Suppressor macrophage treated with lipopolysaccharide for 4 hours (primary cell): ENCODE measurements around the gene SHFL.

Experiments used
- DNase-seq: peaks from one replicate; pipeline ENCODE4 v3.0.0-alpha.2; 2020

Gene SHFL

DNA sequence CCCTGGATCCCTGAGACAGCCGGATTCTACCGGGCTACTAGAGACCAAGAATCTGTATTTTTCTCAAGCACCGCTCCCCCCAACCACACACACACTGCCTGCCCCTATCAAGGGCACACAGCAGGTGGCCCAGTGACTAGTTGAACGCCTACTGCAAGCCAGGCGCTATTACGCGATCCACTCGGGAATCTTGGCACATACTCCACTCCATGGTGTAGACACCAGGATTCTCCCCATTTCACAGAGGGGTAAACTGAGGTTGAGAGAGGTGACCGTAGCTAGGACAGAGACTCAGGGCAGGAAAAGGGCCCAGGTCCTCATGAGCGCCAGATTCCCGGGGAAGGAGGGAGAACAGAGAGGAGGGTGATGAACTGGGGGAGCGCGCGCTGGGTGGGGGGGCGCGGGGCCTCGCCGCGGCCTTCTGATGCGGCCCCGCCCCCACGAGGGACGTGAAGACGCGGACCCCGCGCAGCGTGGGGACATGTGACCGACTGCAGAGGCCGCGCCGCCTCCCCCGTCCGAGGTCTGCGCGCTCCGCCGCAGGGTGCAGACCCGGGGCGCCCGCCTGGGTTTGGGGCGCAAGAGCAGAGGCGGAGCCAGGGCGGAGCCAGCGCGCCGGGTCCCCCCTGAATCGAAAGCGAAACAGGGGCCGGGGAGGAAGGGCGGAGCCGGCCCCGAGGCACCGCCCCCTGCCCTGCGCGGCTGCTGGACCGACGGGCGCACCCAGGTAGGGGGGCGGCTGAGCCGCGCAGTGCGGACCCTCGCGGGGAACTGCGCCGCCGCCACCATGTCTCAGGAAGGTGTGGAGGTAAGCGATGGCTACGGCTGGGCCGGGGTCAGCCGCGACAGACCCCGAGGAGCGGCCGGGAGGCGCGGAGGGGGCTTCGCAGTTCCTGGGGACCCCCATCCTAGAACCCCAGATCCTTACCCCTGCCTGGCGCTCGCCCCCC is at the start of gene SHFL:
Gene SHFL, plus strand, starts transcription at position 677 of the 950 bp plus-strand sequence. Its CDS starts 111 bp downstream, at position 788.
- peak; percentile 90 for DNase-seq

DNA sequence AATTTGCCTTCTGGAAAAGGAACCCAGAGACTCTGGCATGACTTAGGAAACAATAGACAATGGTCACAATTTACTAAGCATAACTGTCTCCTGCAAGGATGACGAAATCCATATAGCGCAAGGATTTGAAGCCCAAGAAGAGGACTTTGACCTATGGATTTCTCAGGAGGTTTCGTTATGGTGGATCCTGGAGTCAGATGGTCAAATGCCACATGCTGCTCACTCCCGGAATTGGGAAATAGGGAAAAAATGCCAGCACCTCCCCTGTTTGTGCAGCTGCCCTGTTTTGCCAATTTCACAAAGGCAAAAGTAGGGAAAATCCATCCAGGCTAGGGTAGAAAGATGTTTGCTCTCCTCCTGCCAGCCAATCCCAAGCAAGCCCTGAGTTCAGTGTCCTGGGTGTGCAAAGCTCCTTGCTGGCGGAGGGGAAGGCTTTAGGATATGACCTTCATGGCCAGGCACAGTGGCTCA is 49.5 kb upstream of the SHFL start:
- no peak for DNase-seq

DNA sequence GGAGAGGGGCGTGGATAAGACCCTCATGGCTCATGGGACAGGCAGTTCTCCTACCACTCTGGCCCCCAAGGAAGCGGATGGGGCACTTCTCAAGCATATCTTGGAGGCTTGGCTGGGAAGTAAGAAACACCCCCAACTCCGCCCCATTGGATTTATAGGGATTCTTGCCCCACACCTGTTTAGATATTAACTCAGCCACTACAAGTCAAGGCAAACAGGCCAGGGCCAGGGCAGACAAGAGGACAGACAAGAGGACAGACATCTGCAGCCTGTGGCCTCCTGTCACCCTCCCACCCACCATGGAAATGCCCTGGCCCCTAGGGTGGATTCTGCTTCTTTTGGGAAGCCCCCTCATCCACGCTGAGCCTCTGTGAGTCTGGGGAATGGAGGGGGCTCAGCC is 48.8 kb upstream of the SHFL start:
- no peak for DNase-seq

DNA sequence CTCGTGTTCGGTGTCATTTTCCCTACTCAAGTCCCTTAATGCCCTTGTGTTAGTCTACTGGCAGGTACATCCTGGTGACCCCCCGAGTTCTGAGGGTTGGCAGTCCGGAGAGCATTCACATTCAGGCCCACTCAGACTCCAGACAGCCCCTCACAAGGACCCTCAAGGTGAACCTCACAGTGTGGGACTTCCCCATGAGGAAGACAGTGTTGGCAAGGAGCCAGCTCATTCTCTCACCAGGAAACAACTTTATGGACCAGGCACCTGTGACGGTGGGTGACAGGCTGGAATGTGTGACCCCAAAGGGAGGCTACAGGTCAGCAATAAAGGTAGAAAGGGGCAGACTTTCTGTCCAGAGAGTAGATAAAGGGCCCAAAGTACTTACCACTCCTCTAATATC is 48.3 kb upstream of the SHFL start:
- DNase-seq: no peak

DNA sequence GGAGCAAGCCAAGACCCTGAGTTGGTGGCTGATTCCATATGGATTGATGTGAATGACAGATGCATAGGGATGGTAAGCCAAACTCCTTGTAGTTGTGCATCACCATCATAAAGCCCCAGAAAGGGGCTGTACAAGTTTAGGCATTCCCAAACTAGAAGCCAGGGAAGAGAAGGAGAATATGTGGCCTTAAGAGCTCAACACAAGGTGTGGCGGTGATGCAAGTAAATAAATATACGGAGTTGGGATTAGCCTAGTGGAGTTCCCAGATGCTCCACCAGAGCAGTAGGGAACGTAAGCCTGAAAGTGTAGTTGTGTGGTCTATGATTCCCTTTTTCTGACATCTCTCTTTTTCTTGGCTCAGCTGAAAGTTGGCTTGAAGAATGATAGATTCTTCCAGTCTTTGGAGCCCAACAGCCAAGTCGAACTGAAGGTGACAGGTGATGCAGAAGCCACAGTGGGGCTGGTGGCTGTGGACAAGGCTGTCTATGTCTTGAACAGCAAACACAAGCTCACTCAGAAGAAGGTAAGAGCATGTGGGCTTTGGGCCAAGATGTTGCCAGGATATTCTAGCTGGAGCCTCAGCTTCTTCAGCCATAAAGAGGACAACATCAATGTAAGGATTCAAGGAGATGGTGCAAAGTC is 42.7 kb upstream of the SHFL start:
- no peak for DNase-seq

DNA sequence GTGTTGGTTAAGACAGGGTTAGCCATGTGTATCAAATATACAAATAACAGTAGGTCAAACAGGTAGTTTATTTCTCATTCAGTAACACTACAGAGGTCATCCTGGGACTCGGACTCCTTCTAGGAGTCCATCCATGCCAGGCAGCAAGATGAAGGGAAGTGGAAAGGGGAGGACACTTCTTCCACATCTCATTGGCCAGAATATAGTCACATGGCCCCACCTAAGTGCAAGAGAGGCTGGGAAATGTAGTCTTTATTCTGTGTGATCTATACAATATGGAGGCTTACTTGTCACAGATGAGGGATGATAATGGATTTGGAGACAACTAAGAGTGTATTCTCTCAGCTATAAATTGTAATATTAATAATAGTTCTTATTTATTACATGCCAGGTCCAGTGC is 41.7 kb upstream of the SHFL start:
- DNase-seq: no peak

DNA sequence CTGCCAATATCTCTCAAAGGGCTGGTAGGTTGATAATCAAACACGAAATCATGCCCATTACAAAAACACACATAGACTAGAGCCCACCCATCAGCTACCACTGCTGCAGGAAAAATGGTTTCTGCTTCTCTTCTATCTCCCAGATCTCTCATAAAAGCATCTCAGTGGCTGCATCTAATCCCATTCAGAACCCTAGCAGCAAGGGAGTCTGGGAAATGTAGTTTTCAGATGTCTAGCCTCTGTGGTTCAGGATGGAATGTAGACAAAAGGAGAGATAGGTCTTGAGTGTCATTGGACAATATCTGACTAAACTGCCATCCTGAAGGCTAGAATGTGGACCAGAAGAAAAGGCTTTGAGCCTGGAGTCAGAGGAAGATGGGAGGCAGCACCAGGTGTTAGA is 40.7 kb upstream of the SHFL start:
- DNase-seq: no peak

DNA sequence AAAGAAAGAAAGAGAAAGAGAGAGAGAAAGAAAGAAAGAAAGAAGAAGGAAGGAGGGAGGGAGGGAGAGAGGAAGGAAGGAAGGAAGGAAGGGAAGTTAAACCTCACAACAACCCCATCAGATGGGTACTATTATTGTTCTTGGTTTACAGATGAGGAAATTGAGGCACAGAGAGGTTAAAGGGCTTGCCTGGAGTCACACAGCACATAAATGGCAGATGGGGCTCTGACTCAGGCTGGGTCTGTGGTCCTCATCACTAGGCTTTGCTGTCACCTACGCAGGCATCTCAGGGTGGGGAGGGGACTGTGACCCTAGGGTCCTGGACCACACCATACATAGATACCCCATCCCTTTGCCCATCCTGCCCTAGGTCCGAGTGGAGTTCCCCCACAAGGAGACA is 36.5 kb upstream of the SHFL start:
- no peak for DNase-seq

DNA sequence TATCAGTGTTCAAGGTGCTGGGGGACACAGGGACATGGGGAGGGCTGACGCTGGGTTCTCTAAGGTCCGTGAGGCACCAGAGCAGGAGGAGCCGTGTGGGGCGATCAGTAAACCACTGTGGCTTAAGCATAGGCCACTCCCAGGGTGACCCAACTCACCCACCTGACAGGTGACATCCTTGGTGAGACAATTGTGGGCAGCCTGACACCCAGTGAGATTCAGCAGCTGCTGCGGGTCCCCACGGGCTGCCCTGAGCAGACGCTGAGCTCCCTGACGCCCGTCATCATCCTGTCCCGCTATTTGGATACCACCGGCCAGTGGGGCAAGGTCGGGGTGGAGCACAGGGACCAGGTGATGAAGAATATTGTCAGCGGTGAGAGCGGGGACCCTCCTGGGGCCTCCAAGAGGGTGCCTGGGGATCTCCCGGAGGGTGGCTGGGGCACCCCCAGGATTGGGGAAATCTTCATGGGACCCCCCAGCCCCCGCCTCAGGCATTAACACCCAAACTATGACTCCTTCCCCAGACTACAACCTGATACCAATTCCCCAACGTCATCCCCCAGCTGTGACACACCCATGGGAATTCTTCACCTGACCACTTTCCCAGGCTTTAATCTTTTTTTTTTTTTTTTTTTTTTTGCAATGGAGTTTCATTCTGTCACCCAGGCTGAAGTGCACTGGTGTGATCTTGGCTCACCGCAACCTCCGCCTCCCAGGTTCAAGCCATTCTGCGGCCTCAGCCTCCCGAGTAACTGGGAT is 33.3 kb upstream of the SHFL start:
- no peak for DNase-seq

DNA sequence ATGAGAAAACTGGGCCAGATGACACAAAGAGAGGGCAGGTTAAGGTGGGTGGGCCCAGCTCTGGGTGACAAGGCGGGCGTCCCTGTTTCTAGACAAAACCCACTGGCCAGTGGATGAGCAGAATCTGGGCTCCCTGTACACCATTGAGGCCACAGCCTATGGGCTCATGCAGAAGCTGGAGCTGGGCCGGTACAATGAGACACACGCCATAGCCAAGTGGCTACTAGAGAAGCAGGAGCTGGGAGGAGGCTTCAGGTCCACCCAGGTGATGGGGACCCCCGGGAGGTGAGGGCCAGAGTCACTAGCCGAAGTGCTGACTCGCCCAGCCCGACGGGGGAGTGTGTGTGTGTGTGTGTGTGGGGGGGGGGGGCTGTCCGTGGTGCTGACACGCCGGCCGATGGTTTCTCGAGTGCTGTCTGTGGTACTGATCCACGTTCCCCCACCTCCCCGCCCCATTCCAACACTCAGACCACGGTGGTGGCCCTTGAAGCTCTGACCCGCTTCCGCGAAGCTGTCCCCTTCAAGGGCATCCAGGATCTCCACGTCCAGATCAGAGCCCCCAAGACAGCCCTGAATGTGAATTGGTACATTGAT is 24.3 kb upstream of the SHFL start:
- no peak for DNase-seq

DNA sequence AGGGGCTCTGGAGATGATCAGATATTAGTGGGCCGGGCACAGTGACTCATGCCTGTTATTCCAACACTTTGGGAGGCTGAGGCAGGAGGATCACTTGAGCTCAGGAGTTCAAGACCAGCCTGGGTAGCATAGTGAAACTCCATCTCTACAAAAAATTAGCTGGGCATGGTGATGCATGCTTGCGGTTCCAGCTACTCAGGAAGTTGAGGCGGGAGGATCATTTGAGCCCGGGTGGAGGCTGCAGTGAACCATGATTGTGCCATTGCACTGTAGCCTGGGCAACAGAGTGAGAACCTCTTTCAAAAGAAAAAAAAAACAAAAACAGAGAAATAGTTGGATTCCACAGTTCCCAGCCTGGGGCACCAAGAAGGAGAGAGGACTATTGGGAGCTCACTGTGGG is 17.9 kb upstream of the SHFL start:
- DNase-seq: no peak

DNA sequence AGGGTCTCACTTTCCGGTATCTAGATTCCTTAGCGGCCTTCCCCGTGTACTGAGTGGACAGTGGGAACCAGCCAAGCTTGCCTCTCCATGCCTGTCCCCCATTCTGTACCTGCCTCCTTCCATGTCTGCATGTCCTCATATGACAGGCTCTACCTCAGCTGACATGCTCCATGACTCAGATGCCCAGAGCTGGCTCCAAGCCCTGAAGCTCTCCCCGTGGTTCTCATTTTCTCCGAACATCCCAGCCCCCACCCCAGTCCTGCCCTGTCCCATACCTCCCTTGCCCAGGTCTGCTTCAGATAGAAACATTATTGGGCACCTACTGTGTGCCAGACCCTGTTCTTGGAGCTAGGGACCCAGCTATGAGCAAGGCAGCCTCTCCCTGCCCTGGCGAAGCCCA is 17.1 kb upstream of the SHFL start:
- DNase-seq: no peak

DNA sequence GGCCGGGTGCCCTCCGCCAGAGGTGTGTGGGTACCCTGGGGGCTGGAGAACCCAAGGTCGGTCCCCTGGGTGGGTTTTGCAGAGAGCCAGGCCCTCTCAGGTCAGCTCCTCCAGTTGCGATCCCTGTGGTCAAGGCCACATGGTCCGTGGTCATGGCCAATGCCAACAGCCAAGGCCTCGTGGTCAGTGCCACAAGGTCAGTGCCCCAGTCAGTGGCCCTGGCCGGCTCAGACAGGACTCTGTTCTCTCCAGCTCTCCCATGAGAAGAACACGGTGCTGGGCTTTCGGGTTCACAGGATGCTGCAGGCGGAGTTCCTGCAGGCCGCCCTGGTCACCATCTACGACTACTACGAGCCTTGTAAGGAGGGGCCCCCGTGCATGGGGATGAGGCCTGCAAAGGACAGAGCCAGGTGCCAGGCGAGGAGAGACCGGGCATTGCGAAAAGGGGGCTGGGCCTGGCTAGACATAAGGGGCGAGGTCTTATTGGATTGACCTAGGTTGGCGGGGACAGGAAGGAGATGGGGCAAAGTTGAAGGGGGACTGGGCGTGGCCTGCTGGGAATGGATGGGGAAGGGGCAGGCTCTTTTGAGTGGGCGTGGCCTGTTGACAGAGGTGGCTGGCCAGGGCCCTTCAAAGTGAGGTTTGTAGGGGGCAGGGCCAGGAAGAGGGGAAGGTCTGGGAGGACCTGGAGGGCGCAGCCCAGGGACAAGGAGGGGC is 15.2 kb upstream of the SHFL start:
- no peak for DNase-seq

DNA sequence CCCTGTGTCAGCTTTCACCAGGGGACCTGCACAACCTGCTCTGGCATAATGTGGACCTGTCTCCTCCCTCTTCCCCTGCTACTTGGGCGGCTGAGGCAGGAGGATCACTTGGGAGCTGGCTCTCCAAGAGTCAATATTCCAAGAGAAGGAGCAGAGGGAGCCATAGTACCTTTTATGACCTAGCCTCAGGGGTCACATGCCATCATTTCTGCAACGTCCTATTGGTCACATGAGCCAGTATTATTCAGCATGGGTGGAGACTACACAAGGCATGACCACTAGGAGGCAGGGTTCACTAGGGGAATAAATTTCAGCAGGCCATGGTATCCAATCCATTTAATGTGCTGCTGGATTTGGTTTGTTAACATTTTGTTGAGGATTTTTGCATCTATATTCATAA is 12.0 kb upstream of the SHFL start:
- peak; percentile 43 for DNase-seq

DNA sequence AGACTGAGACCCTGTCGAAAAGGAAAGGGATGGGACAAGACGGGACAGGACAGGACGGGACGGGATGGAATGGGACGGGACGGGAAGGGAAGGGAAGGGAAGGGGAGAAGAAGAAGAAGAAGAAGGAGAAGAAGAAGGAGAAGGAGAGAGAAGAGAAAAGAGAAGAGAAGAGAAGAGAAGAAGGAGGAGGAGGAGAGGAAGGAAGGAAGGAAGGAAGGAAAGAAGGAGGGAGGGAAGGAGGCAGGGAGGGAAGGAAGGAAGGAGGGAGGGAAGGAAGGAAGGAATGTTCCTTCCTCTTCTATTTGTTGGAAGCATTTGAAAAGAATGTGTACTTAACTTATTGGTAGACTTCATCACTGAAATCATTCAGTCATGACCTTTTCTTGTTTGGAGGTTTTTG is 9.6 kb upstream of the SHFL start:
- no peak for DNase-seq

DNA sequence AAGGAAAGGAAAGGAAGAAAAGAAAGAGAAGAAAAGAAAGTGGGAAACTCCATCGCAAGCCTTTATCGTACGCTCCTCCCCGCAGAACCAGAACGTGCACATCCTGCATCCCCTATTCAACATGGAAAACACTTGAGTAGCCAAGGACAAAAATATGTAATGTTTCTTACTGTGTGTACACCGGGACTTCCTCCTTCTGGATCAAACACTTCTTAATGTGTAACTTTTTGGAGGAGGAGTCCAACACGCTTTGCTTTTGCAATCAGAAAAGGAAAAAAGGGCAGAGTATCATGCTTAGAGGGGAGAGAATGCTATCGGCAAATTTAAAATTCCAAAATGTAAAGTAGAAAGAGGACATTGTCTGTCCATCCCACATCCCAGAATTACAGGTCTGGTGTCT is 7.8 kb upstream of the SHFL start:
- no peak for DNase-seq

DNA sequence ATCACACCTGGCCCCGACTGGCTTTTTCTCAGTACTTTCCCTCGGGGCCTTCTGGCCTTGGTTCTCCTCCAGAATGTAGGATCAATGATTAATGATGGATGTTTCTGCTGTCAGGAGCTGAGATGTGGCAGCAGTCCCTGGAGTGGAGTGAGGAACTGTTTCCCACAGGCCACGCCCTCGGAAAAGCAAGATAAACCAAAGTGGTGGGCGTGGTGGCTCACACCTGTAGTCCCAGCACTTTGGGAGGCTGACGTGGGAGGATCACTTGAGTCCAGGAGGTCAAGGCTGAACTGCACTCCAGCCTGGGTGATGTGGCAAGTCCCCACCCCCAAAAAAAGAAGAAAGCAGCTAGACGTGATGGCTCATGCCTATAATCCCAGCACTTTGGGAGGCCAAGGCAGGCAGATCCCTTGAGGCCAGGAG is 7.1 kb upstream of the SHFL start:
- no peak for DNase-seq

DNA sequence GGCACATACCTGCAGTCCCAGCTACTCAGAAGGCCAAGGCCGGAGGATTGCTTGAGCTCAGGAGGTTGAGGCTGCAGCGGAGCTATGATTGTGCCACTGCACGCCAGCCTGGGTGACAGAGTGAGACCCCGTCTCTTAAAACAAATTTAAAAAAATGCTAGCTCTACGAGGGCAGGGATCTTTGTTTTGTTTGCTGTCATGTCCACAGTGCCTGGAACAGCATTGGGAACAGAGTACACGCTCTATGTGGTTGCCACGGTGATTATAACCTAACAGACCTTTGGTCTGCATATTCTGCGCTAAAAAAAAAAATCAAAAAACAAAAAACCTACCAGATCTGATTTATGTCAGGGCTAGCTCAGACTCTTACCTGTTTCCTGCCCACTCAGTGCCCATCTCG is 2.2 kb upstream of the SHFL start:
- no peak for DNase-seq

DNA sequence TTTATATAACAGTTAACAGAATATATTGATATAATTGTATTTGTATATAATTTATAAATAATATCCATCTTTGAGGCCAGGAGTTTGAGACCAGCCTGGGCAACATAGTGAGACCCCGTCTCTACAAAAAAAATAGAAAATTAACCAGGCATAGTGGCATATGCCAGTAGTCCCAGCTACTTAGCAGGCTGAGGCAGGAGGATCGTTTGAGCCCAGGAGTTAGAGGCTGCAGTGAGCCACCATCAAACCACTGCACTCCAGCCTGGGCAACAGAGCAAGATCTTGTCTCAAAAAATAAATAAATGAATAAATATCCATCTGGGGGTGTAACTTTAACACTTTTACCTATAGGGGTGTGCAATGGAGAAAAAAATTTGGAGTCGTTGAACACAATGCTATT is 1.3 kb upstream of the SHFL start:
- no peak for DNase-seq

DNA sequence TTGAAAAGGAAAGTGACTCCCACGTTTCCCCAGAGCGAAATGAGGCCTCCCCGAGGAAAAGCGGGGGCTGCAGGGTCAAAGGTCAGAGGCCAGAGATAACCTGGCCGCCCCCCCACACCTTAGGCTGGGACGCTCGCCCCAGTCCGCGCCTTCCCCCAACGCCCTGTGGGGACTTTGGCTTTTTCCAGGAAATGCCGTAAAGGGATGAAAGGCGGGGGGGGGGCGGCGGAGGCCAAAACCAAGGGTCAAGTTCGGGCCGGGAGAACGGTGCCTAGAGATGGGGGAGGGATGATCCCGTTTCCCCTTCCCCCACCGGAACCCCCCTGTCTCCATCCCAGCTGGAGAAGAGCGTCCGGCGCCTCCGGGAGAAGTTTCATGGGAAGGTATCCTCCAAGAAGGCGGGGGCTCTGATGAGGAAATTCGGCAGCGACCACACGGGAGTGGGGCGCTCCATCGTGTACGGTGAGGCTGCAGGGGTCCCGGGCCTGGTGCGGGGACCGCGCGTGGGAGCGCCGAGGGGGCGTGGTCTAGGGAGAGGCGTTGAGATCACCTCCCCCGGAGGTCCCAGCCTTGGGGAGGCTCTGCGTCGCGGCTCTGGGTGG is 575 bp downstream of the SHFL start:
- DNase-seq: no peak

DNA sequence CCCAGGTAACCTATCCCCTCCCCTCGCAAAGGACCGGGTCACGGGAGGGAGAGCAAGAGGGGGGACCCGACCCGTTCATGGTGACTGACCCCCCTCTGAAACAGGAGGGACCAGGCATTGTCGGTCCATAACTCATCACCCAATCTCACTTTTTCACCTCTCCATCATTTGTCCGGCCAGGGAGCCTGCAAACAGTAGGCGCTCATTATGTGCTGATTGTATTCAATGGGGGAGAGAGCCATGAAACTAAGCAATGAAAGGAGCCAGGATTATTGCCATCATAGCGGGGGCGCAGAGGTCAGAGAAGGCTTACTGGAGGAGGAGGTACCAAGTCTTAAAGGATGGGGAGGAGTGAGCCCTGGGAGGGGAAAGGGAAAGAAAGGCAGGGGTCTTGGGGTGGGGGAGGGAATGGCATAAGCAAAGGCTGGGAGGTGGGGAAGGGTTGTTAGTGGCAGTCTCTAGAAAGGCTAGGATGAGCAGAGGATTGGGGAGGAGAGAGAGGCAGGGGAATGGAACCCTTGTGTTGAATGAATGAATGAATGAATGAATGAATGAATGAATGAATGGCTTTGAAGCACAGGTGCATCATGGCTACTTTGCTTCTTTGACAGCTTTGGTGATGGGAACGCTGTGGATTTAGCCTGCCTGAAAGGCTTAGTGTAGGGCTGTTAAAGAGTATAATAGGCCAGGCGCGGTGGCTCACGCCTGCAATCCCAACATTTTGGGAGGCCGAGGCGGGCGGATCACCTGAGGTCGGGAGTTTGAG is 1.4 kb downstream of the SHFL start:
- no peak for DNase-seq
